Stomach (tissue), 9 donors: ENCODE measurements around the gene THSD7B. TPM values are rescaled to one million over a fixed set of nuclear protein-coding genes. Genes with fewer than 3 reads are reported as not detected.

Experiments
- DNase-seq, 2 donors: peaks; one replicate each; pipeline versions ENCODE4 v3.0.0 to v3.0.0-alpha.2; 2013 to 2019
- H3K27ac ChIP-seq, 5 donors: fragments of 200-600 bp in 4 of 5; sonication (generic) in 4 of 5; one replicate each; pipeline ENCODE4 v1.5.1; 2013 to 2019; ENCODE audit warnings: mild to moderate bottlenecking in 1 of 5, moderate library complexity in 1 of 5
- H3K27me3 ChIP-seq, 3 donors: fragments of 200-600 bp; sonication (generic); one replicate each; pipeline ENCODE4 v1.5.1; 2017 to 2019; ENCODE audit warnings: mixed run types in 1 of 3
- H3K36me3 ChIP-seq, 4 donors: fragments of 200-600 bp; sonication (generic); 1 replicate in 3 of 4; 2 replicates in 1 of 4; pipeline ENCODE4 v1.5.1; 2016 to 2019
- H3K4me1 ChIP-seq, 4 donors: fragments of 200-600 bp; sonication (generic); one replicate each; pipeline ENCODE4 v1.5.1; 2016 to 2019
- H3K4me3 ChIP-seq, 4 donors: fragments of 200-600 bp; sonication (generic) in 3 of 4; one replicate each; pipeline ENCODE4 v1.5.1; 2016 to 2019; ENCODE audit warnings: mild to moderate bottlenecking in 1 of 4
- H3K9me3 ChIP-seq, 4 donors: fragments of 200-600 bp; sonication (generic); one replicate each; pipeline ENCODE4 v1.5.1; 2016 to 2019
- CTCF ChIP-seq, 7 experiments: fragments of 450-650 bp in 4 of 7; fragments of 200-600 bp in 3 of 7; sonication (generic) in 3 of 7; IDR thresholded peaks; one replicate each; pipeline ENCODE4 v1.5.1; 2016 to 2019; ENCODE audit warnings: antibody characterized with exemption in 7 of 7, control low read depth in 2 of 7, mild to moderate bottlenecking in 1 of 7
- EP300 ChIP-seq: sonication (generic); formaldehyde crosslinking; IDR thresholded peaks from one replicate; pipeline ENCODE4 v1.6.1; 2017; ENCODE audit warnings: antibody characterized with exemption
- POLR2A ChIP-seq, 4 donors: fragments of 450-650 bp; IDR thresholded peaks; one replicate each; pipeline ENCODE4 v1.6.1; 2016; ENCODE audit warnings: antibody characterized with exemption in 4 of 4, control low read depth in 2 of 4, mild to moderate bottlenecking in 1 of 4, moderate library complexity in 1 of 4
- POLR2AphosphoS5 ChIP-seq, 3 donors: sonication (generic); formaldehyde crosslinking; IDR thresholded peaks; one replicate each; pipeline ENCODE4 v1.6.1; 2016; ENCODE audit warnings: antibody characterized with exemption in 3 of 3
- WGBS, 5 donors: extraction: QIAGEN DNeasy Blood & Tissue Kit in 3 of 5; methylation state at CpG; one replicate each; pipeline versions ENCODE4 v1.1.5 to v1.1.7; 2013 to 2018; 5-methylcytosine and 5-hydroxymethylcytosine counted together
- intact Hi-C: fragments of 100-400 bp; cut with DNase I; formaldehyde crosslinking; loops from one replicate; pipeline ENCODE4 v1.15.1; 2023; ENCODE audit warnings: low total_unique reads
- polyA plus RNA-seq, 3 donors: library from polyadenylated mRNA; stranded (reverse); fragments of 200-250 nt; gene quantifications; one replicate each; pipeline ENCODE4 v1.2.3, GENCODE V29; 2013
- total RNA-seq, 5 donors: library from RNA; depleted of rRNA; stranded (reverse); fragments of >200 nt; gene quantifications; one replicate each; pipeline versions ENCODE4 v1.1.0 to v1.2.3, GENCODE V29; 2014 to 2016
- donor health status: healthy with polysubstance abuse.
- donor health status: Bipolar disorder and iron deficiency.
- donor health status: healthy.

Gene THSD7B
- total and polyA plus RNA-seq, 8 donors, result 0.05 to 4.4 TPM; not detected in 6

DNA sequence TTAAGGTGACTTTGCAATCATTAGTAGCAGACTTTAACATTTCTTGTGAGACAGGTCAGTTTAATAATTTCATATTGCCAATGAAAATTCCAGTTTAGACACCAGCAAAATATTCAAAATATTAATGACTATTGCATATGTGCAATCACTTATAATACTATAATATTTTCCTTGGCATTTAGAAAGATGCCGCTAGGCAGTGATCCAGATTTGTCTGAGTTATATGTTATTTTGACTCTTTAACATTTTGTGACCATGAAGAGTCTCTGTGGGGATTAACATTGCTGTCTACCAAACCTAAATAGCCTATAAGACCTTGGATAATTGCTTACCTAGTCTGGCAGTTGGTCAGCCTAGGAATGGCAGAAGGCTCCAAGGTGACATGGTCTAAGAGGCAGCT is 389.6 kb downstream of the THSD7B start:
- 84 to 100% (median 93%) methylated on average over 1 of the region's 1 CpG for WGBS, 5 donors
- no peak for DNase-seq
- Histone ChIP-seq H3K27me3 (no peaks in the 10 kb centered on the region), H3K4me3 (no peak overlapping the region), H3K4me1 (no peaks in the 10 kb centered on the region), H3K27ac (no peak overlapping the region), H3K9me3 (no peaks in the 10 kb centered on the region), H3K36me3 (no peaks in the 10 kb centered on the region)
- TF ChIP-seq POLR2AphosphoS5 (IDR thresholded peaks at IDR 0.05) (no peak), CTCF (IDR thresholded peaks at IDR 0.05) (no peak), EP300 (no peak), POLR2A (IDR thresholded peaks at IDR 0.05) (no peak)
- intact Hi-C loops, result no loop called here

DNA sequence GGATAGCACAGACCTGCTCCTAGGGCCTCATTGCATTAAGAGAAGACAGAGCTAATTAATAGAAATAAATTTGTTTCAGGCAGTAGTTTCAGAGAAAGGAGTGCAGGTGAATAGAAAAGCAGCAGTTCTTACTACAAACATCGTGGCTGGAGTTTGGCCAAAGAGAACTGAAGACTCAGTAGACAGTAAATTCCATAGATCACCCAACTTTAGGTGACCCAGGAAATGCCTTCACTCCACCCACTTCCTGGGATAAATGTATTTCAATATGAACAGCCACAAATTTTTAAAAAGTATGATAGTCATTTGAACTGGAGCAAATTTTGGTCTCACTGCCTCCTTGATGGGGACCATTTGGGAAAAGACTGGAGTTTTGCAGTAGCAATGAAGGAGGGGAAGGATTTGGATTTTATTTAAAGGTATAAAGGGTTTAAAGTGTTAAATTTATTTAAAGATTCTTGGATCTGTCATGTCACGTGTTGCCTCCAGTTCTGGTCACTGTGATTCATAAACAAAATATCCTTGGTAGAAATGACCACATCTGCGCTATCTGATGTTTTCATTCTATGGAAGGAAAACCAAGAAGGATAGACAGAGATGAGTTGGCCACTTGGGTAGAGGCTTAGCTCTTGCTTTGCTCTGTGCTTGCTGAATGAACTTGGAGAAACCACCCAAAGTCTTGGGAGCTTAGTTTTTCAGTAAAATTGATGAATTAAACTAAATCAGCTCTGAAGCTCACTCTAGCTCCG is 390.2 kb downstream of the THSD7B start:
- TF ChIP-seq CTCF (IDR thresholded peaks at IDR 0.05) (no peak), POLR2A (IDR thresholded peaks at IDR 0.05) (no peak), EP300 (no peak), POLR2AphosphoS5 (IDR thresholded peaks at IDR 0.05) (no peak)
- H3K27ac ChIP-seq, result no peak overlapping the region
- no peaks in the 10 kb centered on the region for H3K27me3 ChIP-seq
- intact Hi-C loops, result no loop called here
- no peak for DNase-seq
- H3K4me3 ChIP-seq, result no peak overlapping the region
- H3K9me3 ChIP-seq, result no peaks in the 10 kb centered on the region
- no peaks in the 10 kb centered on the region for H3K36me3 ChIP-seq
- 70 to 86% (median 80%) methylated on average over 4 of the region's 4 CpGs for WGBS, 5 donors
- H3K4me1 ChIP-seq, result no peaks in the 10 kb centered on the region

GRCh38 chr2:137156221-137156844 is 391.0 kb downstream of the THSD7B start:
- TF ChIP-seq CTCF (IDR thresholded peaks at IDR 0.05), result no peak
- Histone ChIP-seq H3K4me3 (no peak overlapping the region), H3K9me3 (no peaks in the 10 kb centered on the region), H3K4me1 (no peaks in the 10 kb centered on the region), H3K27ac (no peak overlapping the region), H3K27me3 (no peaks in the 10 kb centered on the region), H3K36me3 (no peaks in the 10 kb centered on the region)
- intact Hi-C loops, result no loop called here
- WGBS, 5 donors, result 74 to 84% (median 80%) methylated on average over 4 of the region's 4 CpGs
- DNase-seq, result no peak

- TF ChIP-seq POLR2AphosphoS5 (IDR thresholded peaks at IDR 0.05) (no peak), EP300 (no peak), POLR2A (IDR thresholded peaks at IDR 0.05) (no peak), CTCF (IDR thresholded peaks at IDR 0.05) (no peak)
- DNase-seq, result no peak
- intact Hi-C loops, result no loop called here
- 70 to 85% (median 75%) methylated on average over 1 of the region's 1 CpG for WGBS, 5 donors
- Histone ChIP-seq H3K4me3 (no peak overlapping the region), H3K36me3 (no peaks in the 10 kb centered on the region), H3K9me3 (no peaks in the 10 kb centered on the region), H3K27ac (no peak overlapping the region), H3K4me1 (no peaks in the 10 kb centered on the region), H3K27me3 (no peaks in the 10 kb centered on the region)
These were observed 392.5 kb downstream of the THSD7B start for GRCh38 chr2:137157851-137158250.
